MCF 10A (cell line): ENCODE data around the gene ABHD12. TPM values are rescaled to one million over a fixed set of nuclear protein-coding genes. Genes with fewer than 3 reads are reported as not detected.

Source experiments
- BruUV-seq: library from RNA; stranded (reverse); fragments of 400-500 nt; replicated peaks from 2 replicates; lab custom pipeline; 2021; lab: Mats Ljungman, UMichigan
- CTCF ChIA-PET: fragments of 300-600 bp; sonication (Branson Sonifier 250); formaldehyde crosslinking; extraction: SDS; loops from one replicate; lab custom pipeline; 2021; ENCODE audit warnings: antibody characterized with exemption, inconsistent platforms; lab: Yijun Ruan, JAX
- POLR2A ChIA-PET: fragments of 300-600, 350-650 bp; sonication (Branson Sonifier 250); formaldehyde crosslinking; extraction: SDS; loops from one replicate; lab custom pipeline; 2020; ENCODE audit warnings: antibody characterized with exemption, inconsistent platforms; lab: Yijun Ruan, JAX
- DNase-seq: peaks from one replicate; pipeline ENCODE4 v3.0.0-alpha.2; 2018; ENCODE audit not compliant: unreplicated experiment
- H3K27ac Mint-ChIP-seq: one replicate; pipeline ENCODE4 v1.8.0; 2022; ENCODE audit warnings: mild to moderate bottlenecking, low read depth, mixed read lengths; ENCODE audit not compliant: unreplicated experiment
- H3K27me3 Mint-ChIP-seq: one replicate; pipeline ENCODE4 v1.8.0; 2022; ENCODE audit warnings: mixed read lengths; ENCODE audit not compliant: insufficient read depth, unreplicated experiment
- H3K36me3 Mint-ChIP-seq: one replicate; pipeline ENCODE4 v1.8.0; 2022; ENCODE audit warnings: mild to moderate bottlenecking, moderate library complexity, mixed read lengths; ENCODE audit not compliant: insufficient read depth, unreplicated experiment
- H3K4me1 Mint-ChIP-seq: one replicate; pipeline ENCODE4 v1.8.0; 2022; ENCODE audit warnings: mixed read lengths; ENCODE audit not compliant: insufficient read depth, unreplicated experiment
- H3K4me3 Mint-ChIP-seq: one replicate; pipeline ENCODE4 v1.8.0; 2022; ENCODE audit warnings: mild to moderate bottlenecking, moderate library complexity, mixed read lengths; ENCODE audit not compliant: unreplicated experiment
- H3K9me3 Mint-ChIP-seq: one replicate; pipeline ENCODE4 v1.8.0; 2022; ENCODE audit warnings: mixed read lengths; ENCODE audit not compliant: unreplicated experiment
- CTCF ChIP-seq: fragments of 200-600 bp; IDR thresholded peaks from one replicate; pipeline ENCODE4 v1.8.0; 2022; ENCODE audit warnings: antibody characterized with exemption, mild to moderate bottlenecking; ENCODE audit not compliant: unreplicated experiment
- intact Hi-C: fragments of 100-400 bp; cut with micrococcal nuclease; formaldehyde crosslinking; loops from 2 replicates; pipeline ENCODE4 v1.14.1; 2022
- total RNA-seq: library from RNA; stranded (reverse); gene quantifications from 2 replicates; pipeline ENCODE4 v1.2.3, GENCODE V29; 2022

The ABHD12 gene
- total RNA-seq, 1 experiment from 2014 or later = 18.6 TPM

DNA sequence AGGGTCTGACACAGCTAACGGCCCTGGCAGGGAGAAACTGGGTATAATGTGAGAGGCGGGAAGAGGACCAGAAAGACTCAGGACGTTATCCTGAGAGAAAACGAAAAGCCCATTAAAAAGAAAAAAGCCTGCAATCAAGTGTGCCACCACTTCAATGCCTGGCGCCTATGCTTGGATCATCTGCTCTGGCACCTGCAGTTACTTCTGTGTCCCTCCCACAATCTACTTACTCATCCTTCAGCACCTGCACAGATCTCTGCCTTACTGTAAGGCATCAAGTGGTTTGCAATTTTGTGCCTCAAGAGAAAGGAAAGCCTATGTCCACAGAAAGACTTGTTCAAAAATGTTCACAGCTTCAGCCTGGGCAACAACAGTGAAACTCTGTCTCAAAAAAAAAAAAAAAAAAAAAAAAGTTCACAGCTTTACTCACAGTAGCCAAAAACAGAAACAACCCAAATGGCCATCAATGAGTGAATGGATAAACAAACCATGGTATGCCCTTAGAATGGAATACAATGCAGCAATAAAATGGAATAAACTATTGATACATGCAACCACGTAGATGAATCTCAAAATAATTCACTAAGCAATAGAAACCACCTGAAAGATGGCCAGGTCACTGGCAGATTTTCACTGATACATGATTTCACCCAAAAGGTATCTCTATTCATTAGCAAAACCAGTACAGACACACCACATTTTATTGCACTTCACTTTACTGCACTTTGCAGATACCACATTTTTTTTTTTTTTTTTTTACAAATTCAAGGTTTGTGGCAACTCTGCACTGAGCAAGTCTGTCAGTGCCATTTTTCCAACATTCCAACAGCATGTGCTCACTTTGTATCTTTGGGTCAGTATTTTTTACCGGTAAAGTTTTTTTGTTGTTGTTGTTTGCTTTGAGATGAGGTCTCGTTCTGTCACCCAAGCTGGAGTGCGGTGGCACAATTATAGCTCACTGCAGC, 48.6 kb downstream of the ABHD12 start:
- ChIA-PET POLR2A (interaction anchor here (0.6 kb wide), 1 partner anchor 116 kb away, joined by 3 read pairs; no protein-coding TSS in a partner anchor), CTCF (interaction anchor here (0.6 to 1.4 kb wide), 11 partner anchors 11 to 173 kb away, joined by 3 to 7 read pairs (median 4); no protein-coding TSS in a partner anchor)
- BruUV-seq = no TSS peak

DNA sequence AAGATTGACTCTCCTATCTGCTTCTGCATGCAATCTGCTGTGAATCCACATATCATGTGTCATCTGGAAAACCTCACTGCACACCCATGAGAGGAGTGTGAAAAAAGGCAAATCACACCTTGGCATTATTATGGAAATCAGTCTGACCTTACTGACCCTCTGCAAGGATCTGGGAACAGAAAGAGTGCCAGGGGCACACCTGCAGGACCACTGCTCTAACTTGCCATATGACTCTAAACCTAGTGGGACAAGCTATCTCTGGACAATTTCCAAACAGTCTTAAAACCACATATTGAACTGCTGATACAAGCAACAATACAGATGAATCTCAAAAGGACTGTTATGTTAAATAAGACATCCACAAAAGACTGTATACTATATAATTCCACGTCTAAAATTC, 50.3 kb downstream of the ABHD12 start:
- no peaks in the 10 kb centered on the region for H3K9me3 Mint-ChIP-seq
- no peak overlapping the region for H3K4me3 Mint-ChIP-seq
- no peak for DNase-seq
- POLR2A ChIA-PET = interaction anchor here (0.5 kb wide), 1 partner anchor 12 kb away, joined by 3 read pairs; no protein-coding TSS in a partner anchor
- peaks cover 7% of the 10 kb centered on the region for H3K36me3 Mint-ChIP-seq
- H3K4me1 Mint-ChIP-seq = no peaks in the 10 kb centered on the region
- CTCF ChIA-PET = interaction anchor here (0.6 to 2.4 kb wide), 8 partner anchors 13 to 200 kb away, joined by 3 to 11 read pairs (median 4); no protein-coding TSS in a partner anchor
- intact Hi-C loops = no loop called here
- no peak for TF ChIP-seq CTCF
- H3K27me3 Mint-ChIP-seq = no peaks in the 10 kb centered on the region
- BruUV-seq = no TSS peak
- H3K27ac Mint-ChIP-seq = no peak overlapping the region

More for the DNA sequence above, 48.6 kb downstream of the ABHD12 start:
- TF ChIP-seq CTCF = no peak
- Mint-ChIP-seq H3K4me1 (no peaks in the 10 kb centered on the region), H3K27ac (no peak overlapping the region), H3K4me3 (no peak overlapping the region), H3K27me3 (no peaks in the 10 kb centered on the region), H3K9me3 (no peaks in the 10 kb centered on the region), H3K36me3 (peaks cover 7% of the 10 kb centered on the region)
- intact Hi-C loops = no loop called here
- no peak for DNase-seq

DNA sequence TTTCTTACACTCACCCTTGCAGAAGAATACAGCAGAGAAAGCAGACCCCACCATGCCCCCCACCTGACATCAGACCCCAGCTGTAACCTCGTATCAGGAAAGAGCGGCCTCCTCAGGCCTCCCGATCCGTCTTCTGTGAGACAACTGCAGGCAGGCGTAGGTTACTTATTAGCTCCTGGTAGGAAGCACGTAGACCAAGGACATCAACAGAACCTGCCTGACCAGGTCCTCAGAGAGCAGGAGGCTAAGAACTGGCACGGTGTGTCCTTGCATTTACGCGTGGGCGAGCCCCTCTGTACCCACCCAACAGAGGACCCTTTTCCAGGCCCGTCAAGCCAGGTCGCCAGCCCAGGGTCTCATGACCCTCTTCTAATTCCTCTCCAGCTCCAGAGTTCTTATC, 51.0 kb downstream of the ABHD12 start:
- Mint-ChIP-seq H3K36me3 (peaks cover 7% of the 10 kb centered on the region), H3K27me3 (no peaks in the 10 kb centered on the region), H3K4me3 (no peak overlapping the region), H3K27ac (no peak overlapping the region), H3K4me1 (no peaks in the 10 kb centered on the region), H3K9me3 (no peaks in the 10 kb centered on the region)
- TF ChIP-seq CTCF = no peak
- BruUV-seq = no TSS peak
- POLR2A ChIA-PET = no interaction called here
- CTCF ChIA-PET = interaction anchor here (0.6 to 2.4 kb wide), 7 partner anchors 9 to 60 kb away, joined by 3 to 11 read pairs (median 3); no protein-coding TSS in a partner anchor
- DNase-seq = no peak
- intact Hi-C loops = no loop called here
